ENCODE measurements around the gene ANO9.
"Not testable (repeated sequence)": the region's sequence is repeated elsewhere in the genome, so short reads cannot be mapped to it uniquely, and the experiment has no call there.

Gene ANO9

DNA sequence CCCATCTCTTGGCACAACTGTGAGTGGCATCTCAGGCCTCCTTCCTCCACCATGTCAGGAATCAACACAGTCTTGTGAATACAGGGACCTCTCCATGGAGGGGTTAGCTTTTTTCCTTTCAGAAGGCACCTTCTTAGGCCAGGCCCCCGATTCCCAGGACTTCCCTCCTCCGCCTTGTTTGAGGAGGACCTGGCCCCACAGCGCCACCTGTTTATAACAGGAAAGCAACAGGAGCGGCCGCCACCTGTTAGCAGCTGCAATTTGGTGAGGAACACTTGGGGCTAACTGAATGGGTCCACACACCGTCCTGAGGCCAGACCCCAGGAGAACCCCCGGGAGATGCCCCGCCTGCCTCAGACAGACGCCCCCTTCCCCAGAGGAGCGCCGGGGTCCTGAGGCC is 51.6 kb downstream of the ANO9 start:
- H3K36me3 ChIP-seq (ENCODE audit: insufficient read depth, low read length): no peaks in the 10 kb centered on the region
- no peak overlapping the region for H2AFZ ChIP-seq (ENCODE audit: low read length, unreplicated experiment)
- no peaks in the 10 kb centered on the region for H3K27me3 ChIP-seq (ENCODE audit: insufficient read depth, low read length)
- H3K4me3 ChIP-seq (ENCODE audit: low read depth, low read length): no peak overlapping the region
- H3K4me1 ChIP-seq (ENCODE audit: control insufficient read depth, insufficient read depth, low read length, unreplicated experiment): peaks cover 26% of the 10 kb centered on the region
- H3K79me2 ChIP-seq (ENCODE audit: control insufficient read depth, insufficient read depth, low read length, unreplicated experiment): no peaks in the 10 kb centered on the region
- H3K27ac ChIP-seq (ENCODE audit: low read depth, low read length): no peak overlapping the region

DNA sequence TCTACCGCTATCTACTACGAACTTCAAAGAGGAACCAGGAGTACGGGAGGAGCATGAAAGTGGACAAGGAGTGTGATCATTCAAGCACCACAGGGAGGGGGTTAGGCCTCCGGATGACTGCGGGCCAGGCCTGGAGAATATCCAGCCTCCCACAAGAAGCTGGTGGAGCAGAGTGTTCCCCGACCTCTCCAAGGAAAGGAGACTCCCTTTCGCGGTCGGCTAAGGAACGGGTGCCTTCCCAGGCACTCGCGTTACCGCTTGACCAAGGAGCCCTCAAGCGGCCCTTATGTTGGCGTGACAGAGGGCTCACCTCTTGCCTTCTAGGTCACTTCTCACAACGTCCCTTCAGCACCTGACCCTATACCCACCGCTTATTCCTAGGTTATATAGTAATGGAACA is 52.4 kb downstream of the ANO9 start:
- H3K27ac ChIP-seq (ENCODE audit: low read depth, low read length); H2AFZ ChIP-seq (ENCODE audit: low read length, unreplicated experiment); H3K27me3 ChIP-seq (ENCODE audit: insufficient read depth, low read length); H3K36me3 ChIP-seq (ENCODE audit: insufficient read depth, low read length); H3K4me3 ChIP-seq (ENCODE audit: low read depth, low read length); H3K79me2 ChIP-seq (ENCODE audit: control insufficient read depth, insufficient read depth, low read length, unreplicated experiment): not testable (repeated sequence)
- H3K4me1 ChIP-seq (ENCODE audit: control insufficient read depth, insufficient read depth, low read length, unreplicated experiment): peaks cover 18% of the 10 kb centered on the region

DNA sequence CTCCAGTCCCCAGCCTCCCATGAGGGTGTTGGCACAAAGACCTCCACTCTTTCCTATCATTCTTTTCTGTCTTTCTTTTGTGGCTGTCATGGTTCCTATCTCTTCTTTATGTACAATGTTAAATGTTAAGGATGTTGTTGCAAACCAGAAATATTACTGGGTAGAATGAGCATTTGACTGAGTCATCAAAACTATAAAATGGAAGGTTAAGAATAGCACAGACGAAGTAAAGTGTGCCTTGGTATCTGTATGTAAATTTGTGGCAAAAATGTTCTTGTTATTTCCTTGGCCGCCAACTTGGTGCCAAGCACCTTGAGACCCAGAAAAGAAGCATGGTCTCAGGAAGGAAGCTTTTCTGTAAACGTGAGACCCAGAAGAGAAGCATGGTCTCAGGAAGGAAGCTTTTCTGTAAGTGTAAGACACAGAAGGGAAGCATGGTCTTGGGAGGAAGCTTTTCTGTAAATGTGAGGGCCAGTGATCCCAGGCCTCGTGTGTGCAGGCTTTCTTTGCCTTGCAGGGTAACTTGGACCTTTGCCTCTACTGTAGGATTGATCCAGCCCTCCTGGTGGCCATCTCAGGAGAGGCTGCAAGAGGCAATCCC is 54.5 kb downstream of the ANO9 start:
- Histone ChIP-seq H3K36me3 (ENCODE audit: insufficient read depth, low read length) (no peaks in the 10 kb centered on the region), H3K27ac (ENCODE audit: low read depth, low read length) (no peak overlapping the region), H3K4me1 (ENCODE audit: control insufficient read depth, insufficient read depth, low read length, unreplicated experiment) (no peaks in the 10 kb centered on the region), H3K79me2 (ENCODE audit: control insufficient read depth, insufficient read depth, low read length, unreplicated experiment) (no peaks in the 10 kb centered on the region), H2AFZ (ENCODE audit: low read length, unreplicated experiment) (no peak overlapping the region), H3K4me3 (ENCODE audit: low read depth, low read length) (no peak overlapping the region), H3K27me3 (ENCODE audit: insufficient read depth, low read length) (no peaks in the 10 kb centered on the region)

DNA sequence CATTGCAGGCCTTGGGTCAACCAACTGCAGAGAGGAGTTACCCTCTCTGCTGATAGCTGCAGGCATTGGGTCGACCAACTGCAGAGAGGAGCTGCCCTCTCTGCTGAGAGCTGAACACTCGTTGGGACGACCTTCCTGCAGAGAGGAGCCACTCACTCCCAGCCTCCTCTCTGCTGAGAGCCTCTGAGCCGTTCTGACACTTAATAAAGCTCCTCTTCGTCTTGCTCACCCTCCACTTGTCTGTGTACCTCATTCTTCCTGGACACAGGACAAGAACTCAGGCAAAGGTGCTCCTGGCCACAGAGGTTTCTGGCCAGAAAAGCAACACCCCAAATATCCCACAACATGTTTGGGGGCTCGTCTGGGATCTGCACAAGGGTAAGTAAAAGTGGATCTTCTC is 55.3 kb downstream of the ANO9 start:
- Histone ChIP-seq H3K4me1 (ENCODE audit: control insufficient read depth, insufficient read depth, low read length, unreplicated experiment) (no peaks in the 10 kb centered on the region), H3K27me3 (ENCODE audit: insufficient read depth, low read length) (no peaks in the 10 kb centered on the region), H3K27ac (ENCODE audit: low read depth, low read length) (no peak overlapping the region), H3K4me3 (ENCODE audit: low read depth, low read length) (no peak overlapping the region), H3K79me2 (ENCODE audit: control insufficient read depth, insufficient read depth, low read length, unreplicated experiment) (no peaks in the 10 kb centered on the region), H3K36me3 (ENCODE audit: insufficient read depth, low read length) (no peaks in the 10 kb centered on the region), H2AFZ (ENCODE audit: low read length, unreplicated experiment) (no peak overlapping the region)

DNA sequence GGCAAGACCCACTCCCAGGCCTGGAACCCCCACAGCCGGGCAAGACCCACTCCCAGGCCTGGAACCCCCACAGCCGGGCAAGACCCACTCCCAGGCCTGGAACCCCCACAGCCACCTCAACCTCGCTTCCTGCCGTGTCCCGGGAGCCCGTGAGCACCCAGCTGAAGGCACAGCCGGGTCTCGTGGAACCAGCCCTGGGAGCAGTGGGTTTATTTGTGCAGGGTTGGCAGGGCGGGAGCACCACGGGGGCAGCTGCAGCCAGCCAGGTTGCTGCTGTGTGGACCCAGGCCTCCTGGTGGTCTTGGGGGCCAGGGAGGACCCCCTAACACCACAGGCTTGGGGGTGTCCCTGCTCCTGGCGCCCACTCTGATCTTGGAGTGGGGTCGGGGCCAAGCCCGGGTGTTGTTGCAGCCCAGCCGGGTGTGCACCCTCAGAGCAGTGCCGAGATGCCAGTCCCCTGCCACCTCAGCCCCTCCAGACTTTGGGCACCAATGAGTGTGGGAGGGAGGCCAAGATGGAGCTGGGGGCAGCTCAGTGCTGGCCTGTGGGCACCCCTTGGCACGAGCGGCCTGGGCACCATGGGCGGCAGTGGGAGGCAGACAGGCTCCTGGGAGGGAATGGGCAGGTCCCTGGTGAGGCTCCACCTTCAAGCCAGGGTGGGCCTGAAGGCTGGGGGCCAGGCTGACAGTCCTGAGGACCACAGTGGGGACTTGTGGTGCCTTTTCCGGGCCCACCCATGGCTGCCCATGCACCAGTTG is 56.0 kb downstream of the ANO9 start:
- no peaks in the 10 kb centered on the region for H3K79me2 ChIP-seq (ENCODE audit: control insufficient read depth, insufficient read depth, low read length, unreplicated experiment)
- no peak overlapping the region for H3K4me3 ChIP-seq (ENCODE audit: low read depth, low read length)
- H3K27ac ChIP-seq (ENCODE audit: low read depth, low read length): no peak overlapping the region
- H3K27me3 ChIP-seq (ENCODE audit: insufficient read depth, low read length): no peaks in the 10 kb centered on the region
- no peaks in the 10 kb centered on the region for H3K36me3 ChIP-seq (ENCODE audit: insufficient read depth, low read length)
- no peaks in the 10 kb centered on the region for H3K4me1 ChIP-seq (ENCODE audit: control insufficient read depth, insufficient read depth, low read length, unreplicated experiment)
- H2AFZ ChIP-seq (ENCODE audit: low read length, unreplicated experiment): no peak overlapping the region

DNA sequence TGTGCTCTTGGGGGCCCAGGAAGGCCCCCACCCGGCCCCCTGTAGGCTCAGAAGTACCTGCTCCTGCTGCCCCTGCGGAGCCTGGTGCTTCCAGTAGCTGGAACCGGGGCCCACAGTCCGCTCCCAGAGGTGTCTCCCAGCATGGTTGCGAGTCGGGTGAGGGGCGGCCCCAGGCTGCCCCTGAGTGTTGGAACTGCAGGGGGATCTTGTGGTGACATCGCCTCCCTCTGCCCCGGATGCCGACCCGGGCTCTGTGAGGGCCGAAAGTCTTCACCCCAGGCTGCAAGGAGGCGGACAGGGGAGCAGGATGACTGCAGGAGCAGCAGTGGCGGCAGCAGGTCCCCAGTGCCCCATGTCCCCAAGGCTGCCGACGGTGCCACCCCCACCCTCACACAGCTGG is 57.3 kb downstream of the ANO9 start:
- Histone ChIP-seq H3K27ac (ENCODE audit: low read depth, low read length) (no peak overlapping the region), H3K27me3 (ENCODE audit: insufficient read depth, low read length) (no peaks in the 10 kb centered on the region), H3K4me3 (ENCODE audit: low read depth, low read length) (no peak overlapping the region), H3K79me2 (ENCODE audit: control insufficient read depth, insufficient read depth, low read length, unreplicated experiment) (no peaks in the 10 kb centered on the region), H3K36me3 (ENCODE audit: insufficient read depth, low read length) (no peaks in the 10 kb centered on the region), H2AFZ (ENCODE audit: low read length, unreplicated experiment) (no peak overlapping the region), H3K4me1 (ENCODE audit: control insufficient read depth, insufficient read depth, low read length, unreplicated experiment) (no peaks in the 10 kb centered on the region)

DNA sequence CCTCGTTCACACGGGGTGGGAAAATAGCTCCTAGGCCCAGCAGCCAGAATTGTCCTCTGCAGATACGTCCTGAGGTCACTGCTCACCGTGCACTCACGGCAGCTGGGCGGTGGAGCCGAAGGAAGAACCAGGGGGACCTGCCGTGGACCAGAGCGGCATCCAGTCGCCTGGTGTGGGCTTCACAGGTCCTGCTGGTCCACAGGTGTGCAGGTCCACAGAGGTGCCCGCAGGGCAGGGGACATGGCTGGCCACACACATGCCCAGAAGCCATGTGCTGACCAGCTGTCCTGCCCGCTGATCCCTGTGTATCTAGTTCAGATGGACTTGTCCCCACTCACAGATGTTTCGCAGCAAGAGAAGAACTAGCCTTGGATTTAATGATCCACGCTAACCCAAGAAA is 58.4 kb downstream of the ANO9 start:
- Histone ChIP-seq H3K27me3 (ENCODE audit: insufficient read depth, low read length) (no peaks in the 10 kb centered on the region), H3K79me2 (ENCODE audit: control insufficient read depth, insufficient read depth, low read length, unreplicated experiment) (no peaks in the 10 kb centered on the region), H3K36me3 (ENCODE audit: insufficient read depth, low read length) (no peaks in the 10 kb centered on the region), H3K27ac (ENCODE audit: low read depth, low read length) (no peak overlapping the region), H3K4me3 (ENCODE audit: low read depth, low read length) (no peak overlapping the region), H3K4me1 (ENCODE audit: control insufficient read depth, insufficient read depth, low read length, unreplicated experiment) (no peaks in the 10 kb centered on the region), H2AFZ (ENCODE audit: low read length, unreplicated experiment) (no peak overlapping the region)

DNA sequence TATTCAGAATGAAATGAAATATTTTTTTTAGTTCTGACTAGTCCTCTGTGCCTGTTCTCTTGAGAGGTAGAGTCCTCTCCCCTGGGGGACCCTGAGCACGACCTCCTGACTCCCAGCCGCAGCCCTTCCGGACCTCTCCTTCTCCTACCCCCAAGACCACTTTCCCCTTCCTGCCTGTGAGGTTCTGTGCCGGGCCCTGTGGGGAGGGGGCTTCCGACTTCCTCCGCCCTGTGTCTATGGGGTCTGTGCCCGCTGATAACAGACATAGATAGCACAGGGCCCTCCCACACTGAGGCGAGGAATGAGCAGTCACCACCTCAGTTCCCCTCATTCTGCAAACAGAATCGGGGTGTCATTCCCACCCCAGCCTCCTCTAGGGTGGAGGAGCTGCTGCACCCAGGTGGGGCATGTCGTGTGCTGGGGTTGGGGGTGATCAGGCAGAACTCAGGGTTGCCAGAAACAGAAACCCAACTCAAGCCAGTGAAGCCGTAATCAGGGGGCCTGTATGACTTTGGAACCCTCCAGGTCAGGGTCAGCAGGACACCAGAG is 59.7 kb downstream of the ANO9 start:
- H2AFZ ChIP-seq (ENCODE audit: low read length, unreplicated experiment): no peak overlapping the region
- H3K4me3 ChIP-seq (ENCODE audit: low read depth, low read length): no peak overlapping the region
- H3K4me1 ChIP-seq (ENCODE audit: control insufficient read depth, insufficient read depth, low read length, unreplicated experiment): no peaks in the 10 kb centered on the region
- no peaks in the 10 kb centered on the region for H3K79me2 ChIP-seq (ENCODE audit: control insufficient read depth, insufficient read depth, low read length, unreplicated experiment)
- H3K36me3 ChIP-seq (ENCODE audit: insufficient read depth, low read length): no peaks in the 10 kb centered on the region
- H3K27me3 ChIP-seq (ENCODE audit: insufficient read depth, low read length): no peaks in the 10 kb centered on the region
- H3K27ac ChIP-seq (ENCODE audit: low read depth, low read length): no peak overlapping the region

DNA sequence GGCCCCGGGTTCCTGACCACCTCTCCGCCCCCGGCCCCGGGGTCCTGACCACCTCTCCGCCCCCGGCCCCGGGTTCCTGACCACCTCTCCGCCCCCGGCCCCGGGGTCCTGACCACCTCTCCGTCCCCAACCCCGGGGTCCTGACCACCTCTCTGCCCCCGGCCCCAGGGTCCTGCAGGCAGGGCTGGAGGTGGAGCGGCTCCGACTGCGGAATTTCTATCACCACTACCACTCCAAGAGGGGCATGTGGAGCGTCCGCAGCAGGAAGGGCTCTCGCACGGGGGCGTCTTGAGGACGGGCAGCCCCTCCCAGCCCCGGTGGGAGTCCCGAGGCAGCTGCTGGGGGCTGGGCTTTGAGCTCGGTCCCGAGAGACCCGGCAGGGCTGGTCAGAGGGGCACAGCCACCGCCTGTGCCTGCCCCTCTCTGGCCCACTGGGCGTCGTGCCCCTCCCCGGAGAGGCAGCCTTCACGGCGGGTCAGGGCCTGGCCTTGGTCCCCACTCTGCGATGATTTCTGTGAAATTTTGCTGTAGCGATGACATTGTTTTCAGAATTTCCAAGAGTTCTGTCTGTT is 60.2 kb downstream of the ANO9 start:
- Histone ChIP-seq H3K4me3 (ENCODE audit: low read depth, low read length) (no peak overlapping the region), H3K27me3 (ENCODE audit: insufficient read depth, low read length) (no peaks in the 10 kb centered on the region), H3K4me1 (ENCODE audit: control insufficient read depth, insufficient read depth, low read length, unreplicated experiment) (no peaks in the 10 kb centered on the region), H3K79me2 (ENCODE audit: control insufficient read depth, insufficient read depth, low read length, unreplicated experiment) (no peaks in the 10 kb centered on the region), H3K36me3 (ENCODE audit: insufficient read depth, low read length) (no peaks in the 10 kb centered on the region), H2AFZ (ENCODE audit: low read length, unreplicated experiment) (no peak overlapping the region), H3K27ac (ENCODE audit: low read depth, low read length) (no peak overlapping the region)

DNA sequence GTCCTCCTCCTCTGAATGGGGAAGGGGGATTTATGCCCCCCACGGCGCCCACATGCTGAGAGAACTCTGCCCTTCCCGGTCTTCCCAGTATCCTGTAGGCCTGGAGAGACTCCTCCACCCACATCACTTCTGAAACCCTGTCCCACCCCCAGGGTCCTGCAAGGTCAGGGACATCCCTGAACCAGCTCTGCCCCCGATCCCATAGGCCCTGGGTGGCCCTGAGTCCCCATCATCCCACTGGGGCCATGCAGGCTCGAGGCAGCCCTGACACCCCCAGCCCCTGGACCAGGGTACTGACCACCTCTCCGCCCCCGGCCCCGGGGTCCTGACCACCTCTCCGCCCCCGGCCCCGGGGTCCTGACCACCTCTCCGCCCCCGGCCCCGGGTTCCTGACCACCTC is 60.8 kb downstream of the ANO9 start:
- H3K4me3 ChIP-seq (ENCODE audit: low read depth, low read length): no peak overlapping the region
- no peak overlapping the region for H3K27ac ChIP-seq (ENCODE audit: low read depth, low read length)
- no peaks in the 10 kb centered on the region for H3K27me3 ChIP-seq (ENCODE audit: insufficient read depth, low read length)
- no peaks in the 10 kb centered on the region for H3K79me2 ChIP-seq (ENCODE audit: control insufficient read depth, insufficient read depth, low read length, unreplicated experiment)
- no peak overlapping the region for H2AFZ ChIP-seq (ENCODE audit: low read length, unreplicated experiment)
- no peaks in the 10 kb centered on the region for H3K4me1 ChIP-seq (ENCODE audit: control insufficient read depth, insufficient read depth, low read length, unreplicated experiment)
- no peaks in the 10 kb centered on the region for H3K36me3 ChIP-seq (ENCODE audit: insufficient read depth, low read length)

DNA sequence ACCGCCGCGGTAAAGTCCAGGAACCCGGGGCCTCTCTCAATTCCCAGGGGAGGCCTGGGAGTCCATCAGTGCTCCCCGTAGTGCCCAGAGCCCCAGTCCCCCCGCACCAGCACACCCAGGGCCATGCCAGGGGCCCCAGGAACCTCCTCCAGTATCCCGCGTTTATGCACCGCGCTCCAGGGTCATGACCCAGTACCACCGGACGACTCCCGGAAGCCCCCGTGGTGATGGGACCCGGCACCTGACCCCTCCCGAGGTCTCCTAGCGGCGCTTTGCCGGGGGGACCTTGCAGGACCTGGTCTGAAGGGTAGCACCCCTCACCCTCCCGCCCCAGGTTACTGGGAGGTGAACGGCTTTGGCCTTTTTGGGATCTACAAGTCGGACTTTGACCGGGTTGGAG is 61.3 kb downstream of the ANO9 start:
- Histone ChIP-seq H3K27me3 (ENCODE audit: insufficient read depth, low read length) (no peaks in the 10 kb centered on the region), H3K36me3 (ENCODE audit: insufficient read depth, low read length) (no peaks in the 10 kb centered on the region), H3K4me1 (ENCODE audit: control insufficient read depth, insufficient read depth, low read length, unreplicated experiment) (no peaks in the 10 kb centered on the region), H3K79me2 (ENCODE audit: control insufficient read depth, insufficient read depth, low read length, unreplicated experiment) (no peaks in the 10 kb centered on the region), H2AFZ (ENCODE audit: low read length, unreplicated experiment) (no peak overlapping the region), H3K27ac (ENCODE audit: low read depth, low read length) (no peak overlapping the region), H3K4me3 (ENCODE audit: low read depth, low read length) (no peak overlapping the region)

Measured in ACC112 (cell line).